HG03469 (cell line): ENCODE results near the gene TOM1L1.

Experiments used
- ATAC-seq: cut with Tn5 transposase; IDR thresholded peaks from one replicate; pipeline ENCODE4 v1.9.1; 2021; ENCODE audit warnings: mild to moderate bottlenecking, moderate library complexity, moderate number of reproducible peaks; ENCODE audit not compliant: unreplicated experiment

Gene TOM1L1

DNA sequence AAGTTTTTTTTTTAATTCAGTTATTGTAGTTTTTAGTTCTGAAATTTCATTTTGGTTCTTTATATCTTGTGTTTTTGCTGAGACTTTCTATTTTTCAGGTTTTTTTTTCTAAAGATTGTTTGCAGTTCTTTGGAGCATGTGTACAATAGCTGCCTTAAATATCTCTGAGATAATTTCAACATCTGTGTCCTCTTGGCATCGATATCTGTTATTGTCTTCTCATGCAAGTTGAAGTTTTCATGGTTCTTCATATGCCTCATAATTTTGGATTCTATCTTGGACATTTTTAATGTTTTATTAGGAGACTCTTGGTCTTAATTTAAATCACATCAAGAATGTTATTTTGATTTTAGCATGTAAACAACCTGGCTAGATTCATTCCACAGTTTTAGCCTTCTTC lies 45.0 kb downstream of the TOM1L1 start:
- ATAC-seq: no peak

DNA sequence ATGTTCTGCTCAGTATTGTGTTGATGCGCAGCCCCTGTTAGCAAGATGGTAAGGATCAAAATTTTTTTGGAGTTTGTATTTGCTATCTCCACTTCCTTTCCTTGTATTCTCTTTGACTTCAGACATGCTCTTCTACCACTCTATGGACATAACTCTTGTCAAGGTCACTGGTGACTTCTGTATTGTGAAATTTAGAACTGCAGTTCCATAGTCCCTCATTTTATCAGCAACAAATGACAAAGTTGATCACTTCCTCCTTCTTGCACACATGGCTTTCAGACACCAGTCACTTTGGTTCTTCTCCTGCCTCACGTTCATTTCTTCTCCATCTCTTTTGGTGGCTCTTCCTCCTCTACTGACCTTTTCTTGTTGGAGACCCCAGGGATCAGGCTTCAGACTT lies 46.7 kb downstream of the TOM1L1 start:
- ATAC-seq: no peak

DNA sequence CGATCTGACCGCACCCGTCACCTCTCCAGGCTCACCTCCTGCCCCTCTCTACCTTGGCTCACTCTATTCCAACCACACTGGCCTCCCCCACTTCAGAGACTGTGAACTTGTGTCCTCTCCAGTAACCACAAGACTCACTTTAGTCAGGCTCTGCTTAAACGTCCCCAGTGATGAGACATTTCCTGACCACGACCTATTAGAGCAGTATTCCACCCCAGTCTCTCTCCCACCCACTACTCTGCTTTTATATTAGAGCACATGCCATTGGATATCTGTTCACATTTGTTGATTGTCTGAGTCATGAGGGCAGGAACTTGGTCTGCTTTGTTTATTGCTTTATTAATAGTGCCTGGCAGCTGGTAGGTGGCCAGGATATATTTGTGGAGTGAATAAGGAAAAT lies 47.7 kb downstream of the TOM1L1 start:
- no peak for ATAC-seq

DNA sequence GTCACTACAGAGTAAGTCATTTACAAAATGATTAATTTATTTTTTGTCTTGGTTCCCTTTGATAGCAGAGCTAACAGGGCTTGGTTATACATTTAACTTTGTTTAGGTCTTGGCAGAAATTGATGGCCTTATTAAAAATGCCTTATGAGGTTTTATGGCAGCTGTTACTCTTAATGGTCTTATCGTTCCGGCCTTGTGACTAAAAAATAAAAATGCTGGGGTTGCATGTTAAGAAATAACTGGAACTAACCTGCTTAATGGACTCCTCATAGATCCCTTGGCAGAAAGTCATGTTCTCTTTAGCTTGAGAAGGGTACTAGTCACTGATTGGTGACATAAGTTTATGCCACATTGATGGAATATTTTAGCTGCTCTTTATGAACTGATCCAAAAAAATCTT lies 49.5 kb downstream of the TOM1L1 start:
- ATAC-seq: no peak

- no peak for ATAC-seq
Observed at GRCh38 chr17:54951286-54951685, 50.6 kb downstream of the TOM1L1 start.

- ATAC-seq: no peak
Observed at GRCh38 chr17:54956791-54957190, 56.1 kb downstream of the TOM1L1 start.

GRCh38 chr17:54967621-54968261 lies 67.1 kb downstream of the TOM1L1 start:
- ATAC-seq: peak; percentile 6

DNA sequence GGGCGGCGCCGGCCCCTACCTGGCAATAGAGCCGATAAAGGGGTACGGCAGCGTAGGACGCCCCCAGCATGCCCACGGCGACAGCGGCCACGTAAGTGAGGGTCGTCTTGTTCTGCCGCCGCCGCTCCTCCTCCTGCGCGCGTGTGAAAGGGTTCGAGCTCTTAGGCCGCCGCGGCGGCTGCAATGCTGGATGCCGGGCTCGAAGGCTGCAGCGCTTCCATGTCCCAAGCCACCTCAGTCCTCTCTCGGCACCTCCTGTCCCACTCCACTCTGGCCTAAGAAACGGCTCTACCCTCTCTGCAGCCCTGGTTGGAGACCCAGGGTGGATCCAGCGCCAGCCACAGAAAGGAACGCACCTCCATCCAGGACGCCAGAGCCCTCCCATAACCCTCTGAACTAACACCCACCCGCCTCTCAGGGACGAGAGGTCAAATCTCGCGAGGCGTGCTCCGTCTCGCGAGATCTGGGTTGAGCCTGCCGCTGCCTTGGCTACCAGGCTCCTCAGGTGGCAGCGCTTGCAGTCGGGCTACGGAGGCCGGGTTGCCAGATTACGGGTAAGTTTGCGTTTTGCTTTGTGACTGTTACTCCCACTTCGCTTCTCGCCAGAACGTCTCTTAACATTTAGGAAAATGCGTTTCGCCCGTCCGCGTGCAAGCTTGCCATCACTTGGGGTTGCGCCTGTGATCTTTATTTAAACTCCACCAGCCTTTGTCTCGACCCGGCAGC lies 67.8 kb downstream of the TOM1L1 start, which contains the start of the genes COX11 and STXBP4:
TSS of gene COX11 (minus strand) at position 393 of the 726 bp plus-strand sequence. CDS start at position 385, 8 bp downstream.
TSS of gene STXBP4 (plus strand) at position 504 of the 726 bp plus-strand sequence. CDS start 17,455 bp downstream, outside the sequence.
- ATAC-seq: peak; percentile 91

- ATAC-seq: peak; percentile 4
Observed at GRCh38 chr17:54968988-54969332, 68.3 kb downstream of the TOM1L1 start.

- no peak for ATAC-seq
Observed at GRCh38 chr17:54969658-54970572, 69.3 kb downstream of the TOM1L1 start.

DNA sequence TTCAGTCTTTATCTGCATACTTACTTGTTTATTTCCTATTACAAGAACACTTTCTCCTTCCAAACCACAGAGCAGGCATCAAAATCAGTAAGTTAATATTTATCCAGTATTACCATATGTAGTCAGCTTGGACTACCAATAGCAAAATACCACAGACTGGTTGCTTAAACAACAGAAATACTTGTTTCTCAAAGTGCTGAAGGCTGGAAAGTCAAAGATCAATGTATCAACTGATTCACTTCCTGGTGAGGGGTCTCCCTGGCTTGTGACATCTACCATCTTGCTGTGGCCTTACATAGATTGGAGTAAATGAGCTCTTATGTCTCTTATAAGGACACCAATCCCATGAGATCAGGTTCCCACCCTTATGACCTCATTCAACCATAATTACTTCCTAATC lies 70.5 kb downstream of the TOM1L1 start:
- ATAC-seq: no peak

GRCh38 chr17:54971901-54972300 lies 71.2 kb downstream of the TOM1L1 start:
- no peak for ATAC-seq

- no peak for ATAC-seq
Observed at GRCh38 chr17:54972406-54973138, 71.9 kb downstream of the TOM1L1 start.

GRCh38 chr17:54974759-54975158 lies 74.1 kb downstream of the TOM1L1 start:
- no peak for ATAC-seq

- no peak for ATAC-seq
Observed at GRCh38 chr17:54976316-54976715, 75.7 kb downstream of the TOM1L1 start.

- no peak for ATAC-seq
Observed at GRCh38 chr17:54977744-54978143, 77.1 kb downstream of the TOM1L1 start.

DNA sequence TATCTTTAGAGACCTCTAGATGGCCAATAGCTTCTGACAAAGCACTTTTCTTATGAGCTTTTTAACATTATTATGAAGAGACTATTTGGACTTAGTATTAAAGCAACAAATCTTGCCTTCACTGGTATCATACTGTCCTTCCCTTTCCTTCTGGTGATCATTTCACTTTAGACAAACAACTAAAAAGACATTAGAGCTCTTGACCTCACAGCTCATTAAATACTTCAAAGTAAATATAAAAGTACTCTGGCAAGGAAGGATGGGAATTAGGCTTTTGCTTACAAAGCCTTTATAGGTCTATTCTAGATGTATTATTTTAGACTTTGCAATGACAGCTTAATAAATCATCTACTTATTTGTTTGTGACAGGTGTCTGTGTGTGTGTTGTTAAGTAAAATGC lies 79.0 kb downstream of the TOM1L1 start:
- no peak for ATAC-seq

GRCh38 chr17:54980375-54980774 lies 79.7 kb downstream of the TOM1L1 start:
- no peak for ATAC-seq

GRCh38 chr17:54982399-54982798 lies 81.7 kb downstream of the TOM1L1 start:
- ATAC-seq: no peak

DNA sequence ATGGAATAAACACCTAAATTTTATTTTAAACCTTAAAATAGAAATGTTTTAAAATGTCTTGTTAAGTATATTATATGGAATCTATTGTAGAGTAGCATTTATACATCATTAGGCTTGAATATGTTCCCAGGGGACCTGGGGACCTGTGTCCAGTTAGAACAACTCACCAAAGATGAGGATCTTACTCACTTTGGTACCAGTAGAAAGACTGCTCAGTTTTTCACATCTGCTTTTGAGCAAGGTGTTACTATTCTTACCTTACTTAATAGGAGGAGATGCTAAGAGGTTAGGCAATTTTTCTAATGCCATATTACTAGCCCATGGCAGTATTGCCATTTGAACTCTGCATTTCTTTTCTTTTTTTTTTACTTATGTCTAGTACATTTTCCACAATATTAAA lies 82.6 kb downstream of the TOM1L1 start:
- peak; percentile 60 for ATAC-seq

DNA sequence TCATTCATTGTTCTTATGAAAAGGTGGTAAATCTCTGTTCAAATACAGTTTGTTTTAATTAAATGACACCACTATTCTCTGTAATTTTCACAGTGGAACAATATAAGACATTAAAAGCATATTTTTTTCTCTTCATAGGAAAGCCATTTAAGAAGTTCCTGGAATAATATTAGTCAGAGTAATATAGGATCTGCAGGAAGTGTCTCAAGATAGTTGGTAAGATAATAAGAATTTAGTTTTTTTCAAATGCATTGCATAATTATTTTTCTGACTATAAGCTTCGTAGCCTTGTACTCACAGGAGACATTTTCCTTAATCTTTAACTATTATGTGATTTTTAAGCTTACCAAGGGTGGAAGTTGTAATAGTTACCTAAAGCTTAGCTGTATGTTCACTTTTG lies 84.8 kb downstream of the TOM1L1 start:
- ATAC-seq: no peak
